BJ (cell line): ENCODE data around the gene MUC21. TPM values are rescaled to one million over a fixed set of nuclear protein-coding genes. Genes with fewer than 3 reads are reported as not detected.
"Not testable (repeated sequence)": the region's sequence is repeated elsewhere in the genome, so short reads cannot be mapped to it uniquely, and the experiment has no call there.

ENCODE experiments used
- CTCF ChIA-PET: fragments of 350-600 bp; formaldehyde crosslinking; extraction: SDS; loops from one replicate; lab custom pipeline; 2021; ENCODE audit warnings: antibody characterized with exemption, inconsistent platforms; lab: Yijun Ruan, JAX
- POLR2A ChIA-PET: fragments of 300-600 bp; sonication (Branson Sonifier 250); formaldehyde crosslinking; extraction: SDS; loops from one replicate; lab custom pipeline; 2021; ENCODE audit warnings: antibody characterized with exemption; lab: Charles Lee
- DNase-seq: peaks from one replicate; pipeline ENCODE4 v3.0.0-alpha.2; 2011; ENCODE audit warnings: low read depth
- H3K27me3 ChIP-seq: 2 replicates; pipeline ENCODE4 v1.6.0; 2011; ENCODE audit warnings: low read length; ENCODE audit not compliant: control insufficient read depth, insufficient read depth
- H3K36me3 ChIP-seq: 2 replicates; pipeline ENCODE4 v1.5.1; 2011; ENCODE audit warnings: low read length; ENCODE audit not compliant: control insufficient read depth, insufficient read depth
- H3K4me3 ChIP-seq: 2 replicates; pipeline ENCODE4 v1.5.1; 2011; ENCODE audit warnings: low read depth, mild to moderate bottlenecking, control low read depth, low read length
- polyA plus RNA-seq: library from polyadenylated mRNA; depleted of rRNA; stranded (reverse); fragments of >200 nt; gene quantifications from 2 replicates; pipeline ENCODE4 v1.2.3, GENCODE V29; 2011
- TF ChIP-seq, protein P1 (sequence below): IDR thresholded peaks from 2 replicates; pipeline ENCODE4 v1.5.1; 2011; ENCODE audit warnings: low read depth, mild to moderate bottlenecking, control low read depth, inconsistent platforms, low read length, moderate library complexity; ENCODE audit not compliant: insufficient read depth

Gene MUC21
- polyA plus RNA-seq, 1 experiment = not detected

- Histone ChIP-seq H3K27me3 (peaks cover 2% of the 10 kb centered on the region; the same call in 1 of the 2 replicates), H3K4me3 (no peak overlapping the region), H3K36me3 (no peaks in the 10 kb centered on the region)
- DNase-seq = no peak
- ChIA-PET POLR2A (no interaction called here), CTCF (interaction anchor here (1.2 kb wide), 1 partner anchor 9 kb away, joined by 3 read pairs; no protein-coding TSS in a partner anchor)
- TF ChIP-seq, protein P1, sequence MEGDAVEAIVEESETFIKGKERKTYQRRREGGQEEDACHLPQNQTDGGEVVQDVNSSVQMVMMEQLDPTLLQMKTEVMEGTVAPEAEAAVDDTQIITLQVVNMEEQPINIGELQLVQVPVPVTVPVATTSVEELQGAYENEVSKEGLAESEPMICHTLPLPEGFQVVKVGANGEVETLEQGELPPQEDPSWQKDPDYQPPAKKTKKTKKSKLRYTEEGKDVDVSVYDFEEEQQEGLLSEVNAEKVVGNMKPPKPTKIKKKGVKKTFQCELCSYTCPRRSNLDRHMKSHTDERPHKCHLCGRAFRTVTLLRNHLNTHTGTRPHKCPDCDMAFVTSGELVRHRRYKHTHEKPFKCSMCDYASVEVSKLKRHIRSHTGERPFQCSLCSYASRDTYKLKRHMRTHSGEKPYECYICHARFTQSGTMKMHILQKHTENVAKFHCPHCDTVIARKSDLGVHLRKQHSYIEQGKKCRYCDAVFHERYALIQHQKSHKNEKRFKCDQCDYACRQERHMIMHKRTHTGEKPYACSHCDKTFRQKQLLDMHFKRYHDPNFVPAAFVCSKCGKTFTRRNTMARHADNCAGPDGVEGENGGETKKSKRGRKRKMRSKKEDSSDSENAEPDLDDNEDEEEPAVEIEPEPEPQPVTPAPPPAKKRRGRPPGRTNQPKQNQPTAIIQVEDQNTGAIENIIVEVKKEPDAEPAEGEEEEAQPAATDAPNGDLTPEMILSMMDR = no peak
Observed at GRCh38 chr6:31008165-31008564, 24.6 kb downstream of the MUC21 start.

- TF ChIP-seq, protein P1 = no peak
- H3K27me3 ChIP-seq = peaks cover 2% of the 10 kb centered on the region; the same call in 1 of the 2 replicates
- DNase-seq = no peak
- POLR2A ChIA-PET = no interaction called here
- no peaks in the 10 kb centered on the region for H3K36me3 ChIP-seq
- no peak overlapping the region for H3K4me3 ChIP-seq
- CTCF ChIA-PET = interaction anchor here (0.6 to 0.9 kb wide), 2 partner anchors 13 to 78 kb away, joined by 3 to 5 read pairs; no protein-coding TSS in a partner anchor
Observed at GRCh38 chr6:31009731-31010130, 26.2 kb downstream of the MUC21 start.

GRCh38 chr6:31010393-31011060 is 27.0 kb downstream of the MUC21 start, which contains the start of gene MUC22:
TSS of gene MUC22 (plus strand) at chr6:31010474. CDS start at chr6:31010707, 233 bp downstream.
- H3K36me3 ChIP-seq = no peaks in the 10 kb centered on the region
- POLR2A ChIA-PET = no interaction called here
- TF ChIP-seq, protein P1 = no peak
- DNase-seq = peak; percentile 22
- CTCF ChIA-PET = interaction anchor here (0.6 kb wide), 1 partner anchor 77 kb away, joined by 5 read pairs; no protein-coding TSS in a partner anchor
- H3K27me3 ChIP-seq = peaks cover 2% of the 10 kb centered on the region; the same call in 1 of the 2 replicates
- no peak within 1 kb of the TSS for H3K4me3 ChIP-seq

GRCh38 chr6:31011153-31011552 is 27.6 kb downstream of the MUC21 start:
- POLR2A ChIA-PET = no interaction called here
- H3K36me3 ChIP-seq = no peaks in the 10 kb centered on the region
- no peak overlapping the region for H3K4me3 ChIP-seq

GRCh38 chr6:31016659-31017299 is 33.3 kb downstream of the MUC21 start:
- H3K36me3 ChIP-seq = no peaks in the 10 kb centered on the region
- CTCF ChIA-PET = interaction anchor here (0.9 kb wide), 2 partner anchors 9 to 14 kb away, joined by 3 read pairs; no protein-coding TSS in a partner anchor
- TF ChIP-seq, protein P1 = no peak
- no peaks in the 10 kb centered on the region; the same call in 1 of the 2 replicates for H3K27me3 ChIP-seq
- POLR2A ChIA-PET = no interaction called here
- no peak for DNase-seq
- no peak overlapping the region for H3K4me3 ChIP-seq

More at GRCh38 chr6:31011153-31011552, 27.6 kb downstream of the MUC21 start:
- DNase-seq = no peak
- CTCF ChIA-PET = no interaction called here
- TF ChIP-seq, protein P1 = no peak
- peaks cover 2% of the 10 kb centered on the region; the same call in 1 of the 2 replicates for H3K27me3 ChIP-seq

GRCh38 chr6:31017436-31017835 is 33.9 kb downstream of the MUC21 start:
- H3K4me3 ChIP-seq, DNase-seq, H3K36me3 ChIP-seq, H3K27me3 ChIP-seq, POLR2A ChIA-PET: not testable (repeated sequence)
- CTCF ChIA-PET = interaction anchor here (0.9 kb wide), 2 partner anchors 9 to 14 kb away, joined by 3 read pairs; no protein-coding TSS in a partner anchor
